ENCODE results near the gene SH2B2. TPM values are rescaled to one million over a fixed set of nuclear protein-coding genes. Genes with fewer than 3 reads are reported as not detected.
"Not testable (repeated sequence)": the region's sequence is repeated elsewhere in the genome, so short reads cannot be mapped to it uniquely, and the experiment has no call there.

Gene SH2B2
- total and polyA plus RNA-seq, 4 donors, result 3.3 to 9.7 (median 7.2) TPM

GRCh38 chr7:102329366-102329765, 42.7 kb downstream of the SH2B2 start:
- H3K9ac ChIP-seq (ENCODE audit: insufficient read depth in 1 of 2, low read length in 2 of 2); H3K9me3 ChIP-seq (ENCODE audit: control insufficient read depth in 4 of 4, insufficient read depth in 3 of 4, low read length in 3 of 4); H3K4me1 ChIP-seq (ENCODE audit: control insufficient read depth in 5 of 5, insufficient read depth in 5 of 5, low read length in 5 of 5); DNase-seq; ATAC-seq (ENCODE audit: insufficient read depth, low FRiP score); H3K4me3 ChIP-seq; H3K27me3 ChIP-seq (ENCODE audit: control insufficient read depth in 3 of 3, insufficient read depth in 3 of 3, low read length in 2 of 3); H3K36me3 ChIP-seq (ENCODE audit: control insufficient read depth in 4 of 4, insufficient read depth in 4 of 4, low read length in 4 of 4): not testable (repeated sequence)
- H3K27ac ChIP-seq (ENCODE audit: low read depth in 1 of 2, low read length in 1 of 2), result peak overlapping the region in 1 of 2 donors; percentile 40
- 41 to 69% methylated on average over 7 to 9 of the region's 9 CpGs for WGBS, 2 donors

- H3K27ac ChIP-seq (ENCODE audit: low read depth in 1 of 2, low read length in 1 of 2); ATAC-seq (ENCODE audit: insufficient read depth, low FRiP score); H3K9me3 ChIP-seq (ENCODE audit: control insufficient read depth in 4 of 4, insufficient read depth in 3 of 4, low read length in 3 of 4); H3K4me3 ChIP-seq; H3K27me3 ChIP-seq (ENCODE audit: control insufficient read depth in 3 of 3, insufficient read depth in 3 of 3, low read length in 2 of 3); DNase-seq; H3K36me3 ChIP-seq (ENCODE audit: control insufficient read depth in 4 of 4, insufficient read depth in 4 of 4, low read length in 4 of 4); H3K4me1 ChIP-seq (ENCODE audit: control insufficient read depth in 5 of 5, insufficient read depth in 5 of 5, low read length in 5 of 5); H3K9ac ChIP-seq (ENCODE audit: insufficient read depth in 1 of 2, low read length in 2 of 2): not testable (repeated sequence)
- WGBS, 2 donors, result 89 to 93% methylated on average over 8 of the region's 8 CpGs
Observed at GRCh38 chr7:102330666-102331460, 44.2 kb downstream of the SH2B2 start.

GRCh38 chr7:102335574-102335973, 48.9 kb downstream of the SH2B2 start:
- WGBS, 2 donors, result 88 to 94% methylated on average over 7 of the region's 7 CpGs
- H3K27ac ChIP-seq (ENCODE audit: low read depth in 1 of 2, low read length in 1 of 2); ATAC-seq (ENCODE audit: insufficient read depth, low FRiP score): not testable (repeated sequence)

GRCh38 chr7:102337002-102337401, 50.3 kb downstream of the SH2B2 start:
- H3K9me3 ChIP-seq (ENCODE audit: control insufficient read depth in 4 of 4, insufficient read depth in 3 of 4, low read length in 3 of 4); H3K9ac ChIP-seq (ENCODE audit: insufficient read depth in 1 of 2, low read length in 2 of 2); DNase-seq; H3K4me3 ChIP-seq; ATAC-seq (ENCODE audit: insufficient read depth, low FRiP score); H3K36me3 ChIP-seq (ENCODE audit: control insufficient read depth in 4 of 4, insufficient read depth in 4 of 4, low read length in 4 of 4); H3K27ac ChIP-seq (ENCODE audit: low read depth in 1 of 2, low read length in 1 of 2); H3K27me3 ChIP-seq (ENCODE audit: control insufficient read depth in 3 of 3, insufficient read depth in 3 of 3, low read length in 2 of 3); H3K4me1 ChIP-seq (ENCODE audit: control insufficient read depth in 5 of 5, insufficient read depth in 5 of 5, low read length in 5 of 5): not testable (repeated sequence)
- WGBS, 2 donors, result no CpG with 5 or more reads among the region's 8 CpGs

More at GRCh38 chr7:102335574-102335973, 48.9 kb downstream of the SH2B2 start:
- not testable (repeated sequence) for H3K9ac ChIP-seq (ENCODE audit: insufficient read depth in 1 of 2, low read length in 2 of 2); H3K4me1 ChIP-seq (ENCODE audit: control insufficient read depth in 5 of 5, insufficient read depth in 5 of 5, low read length in 5 of 5); H3K36me3 ChIP-seq (ENCODE audit: control insufficient read depth in 4 of 4, insufficient read depth in 4 of 4, low read length in 4 of 4); DNase-seq; H3K9me3 ChIP-seq (ENCODE audit: control insufficient read depth in 4 of 4, insufficient read depth in 3 of 4, low read length in 3 of 4); H3K4me3 ChIP-seq; H3K27me3 ChIP-seq (ENCODE audit: control insufficient read depth in 3 of 3, insufficient read depth in 3 of 3, low read length in 2 of 3)

- DNase-seq; H3K4me3 ChIP-seq; H3K27me3 ChIP-seq (ENCODE audit: control insufficient read depth in 3 of 3, insufficient read depth in 3 of 3, low read length in 2 of 3); H3K4me1 ChIP-seq (ENCODE audit: control insufficient read depth in 5 of 5, insufficient read depth in 5 of 5, low read length in 5 of 5); H3K36me3 ChIP-seq (ENCODE audit: control insufficient read depth in 4 of 4, insufficient read depth in 4 of 4, low read length in 4 of 4); H3K27ac ChIP-seq (ENCODE audit: low read depth in 1 of 2, low read length in 1 of 2); H3K9ac ChIP-seq (ENCODE audit: insufficient read depth in 1 of 2, low read length in 2 of 2); ATAC-seq (ENCODE audit: insufficient read depth, low FRiP score); H3K9me3 ChIP-seq (ENCODE audit: control insufficient read depth in 4 of 4, insufficient read depth in 3 of 4, low read length in 3 of 4): not testable (repeated sequence)
- 81 to 86% methylated on average over 4 of the region's 4 CpGs for WGBS, 2 donors
Observed at GRCh38 chr7:102337420-102337819, 50.8 kb downstream of the SH2B2 start.

GRCh38 chr7:102340599-102341368, 54.1 kb downstream of the SH2B2 start:
- not testable (repeated sequence) for H3K9ac ChIP-seq (ENCODE audit: insufficient read depth in 1 of 2, low read length in 2 of 2); H3K9me3 ChIP-seq (ENCODE audit: control insufficient read depth in 4 of 4, insufficient read depth in 3 of 4, low read length in 3 of 4); H3K4me1 ChIP-seq (ENCODE audit: control insufficient read depth in 5 of 5, insufficient read depth in 5 of 5, low read length in 5 of 5); H3K27me3 ChIP-seq (ENCODE audit: control insufficient read depth in 3 of 3, insufficient read depth in 3 of 3, low read length in 2 of 3); DNase-seq; H3K27ac ChIP-seq (ENCODE audit: low read depth in 1 of 2, low read length in 1 of 2); H3K36me3 ChIP-seq (ENCODE audit: control insufficient read depth in 4 of 4, insufficient read depth in 4 of 4, low read length in 4 of 4); H3K4me3 ChIP-seq; ATAC-seq (ENCODE audit: insufficient read depth, low FRiP score)
- 91 to 92% methylated on average over 5 of the region's 7 CpGs for WGBS, 2 donors

- not testable (repeated sequence) for H3K4me3 ChIP-seq; H3K9ac ChIP-seq (ENCODE audit: insufficient read depth in 1 of 2, low read length in 2 of 2); H3K36me3 ChIP-seq (ENCODE audit: control insufficient read depth in 4 of 4, insufficient read depth in 4 of 4, low read length in 4 of 4); ATAC-seq (ENCODE audit: insufficient read depth, low FRiP score); DNase-seq; H3K4me1 ChIP-seq (ENCODE audit: control insufficient read depth in 5 of 5, insufficient read depth in 5 of 5, low read length in 5 of 5); H3K9me3 ChIP-seq (ENCODE audit: control insufficient read depth in 4 of 4, insufficient read depth in 3 of 4, low read length in 3 of 4); H3K27me3 ChIP-seq (ENCODE audit: control insufficient read depth in 3 of 3, insufficient read depth in 3 of 3, low read length in 2 of 3); H3K27ac ChIP-seq (ENCODE audit: low read depth in 1 of 2, low read length in 1 of 2)
- 87 to 88% methylated on average over 2 of the region's 6 CpGs for WGBS, 2 donors
Observed at GRCh38 chr7:102346983-102347382, 60.3 kb downstream of the SH2B2 start.

GRCh38 chr7:102356344-102356743, 69.7 kb downstream of the SH2B2 start, which contains the start of gene SPDYE6:
Gene SPDYE6 (minus strand): TSS chr7:102356444. CDS start chr7:102356023, 421 bp downstream.
- H3K27ac ChIP-seq (ENCODE audit: low read depth in 1 of 2, low read length in 1 of 2); ATAC-seq (ENCODE audit: insufficient read depth, low FRiP score); DNase-seq; H3K9me3 ChIP-seq (ENCODE audit: control insufficient read depth in 4 of 4, insufficient read depth in 3 of 4, low read length in 3 of 4); H3K36me3 ChIP-seq (ENCODE audit: control insufficient read depth in 4 of 4, insufficient read depth in 4 of 4, low read length in 4 of 4); H3K4me3 ChIP-seq; H3K9ac ChIP-seq (ENCODE audit: insufficient read depth in 1 of 2, low read length in 2 of 2); H3K27me3 ChIP-seq (ENCODE audit: control insufficient read depth in 3 of 3, insufficient read depth in 3 of 3, low read length in 2 of 3); H3K4me1 ChIP-seq (ENCODE audit: control insufficient read depth in 5 of 5, insufficient read depth in 5 of 5, low read length in 5 of 5): not testable (repeated sequence)
- no CpG with 5 or more reads among the region's 6 CpGs for WGBS, 2 donors
